ENCODE measurements around the gene PRPF4. TPM values are rescaled to one million over a fixed set of nuclear protein-coding genes. Genes with fewer than 3 reads are reported as not detected.
A peak's percentile ranks its signal among the peaks of the same experiment; 100 is the strongest.
"Not testable (repeated sequence)": the region's sequence is repeated elsewhere in the genome, so short reads cannot be mapped to it uniquely, and the experiment has no call there.

Gene PRPF4
- total RNA-seq: 10 to 100 TPM; 47.6 to 48.7 TPM

- peaks cover 35% of the 10 kb centered on the region for H3K4me1 Mint-ChIP-seq (ENCODE audit: low read depth)
- intact Hi-C loops (cut with micrococcal nuclease): loop anchor here (1.0 to 10.0 kb wide), 9 partner anchors 54 to 383 kb away; partner anchors contain the start of genes ALAD, C9orf43, FKBP15 and POLE3
- no peak within 1 kb of the TSS for H3K27ac Mint-ChIP-seq
- DNase-seq: peak; percentile 97
- ChIA-PET POLR2A (interaction anchor here (0.6 to 2.4 kb wide), 10 partner anchors 37 to 401 kb away, joined by 3 to 37 read pairs (median 4); partner anchors contain the start of genes BSPRY, C9orf43, FKBP15 and HDHD3), CTCF (interaction anchor here (0.8 to 4.9 kb wide), 30 partner anchors 11 to 406 kb away, joined by 3 to 46 read pairs (median 5); partner anchors contain the start of genes ALAD, C9orf43, FKBP15 and HDHD3)
- H3K36me3 Mint-ChIP-seq: peaks cover 42% of the 10 kb centered on the region
- H3K9me3 Mint-ChIP-seq: no peaks in the 10 kb centered on the region
- no peaks in the 10 kb centered on the region for H3K27me3 Mint-ChIP-seq
- H3K4me3 Mint-ChIP-seq: no peak within 1 kb of the TSS
These were observed at the start of gene PRPF4, which contains the start of gene CDC26 for GRCh38 chr9:113275157-113276131. PRPF4 (plus strand) TSS chr9:113275658; CDS start chr9:113275744, 86 bp downstream. CDC26 (minus strand) TSS chr9:113275572; CDS start chr9:113272507, 3,065 bp downstream.

- peaks cover 4% of the 10 kb centered on the region for H3K36me3 Mint-ChIP-seq
- H3K4me3 Mint-ChIP-seq: no peak overlapping the region
- H3K27ac Mint-ChIP-seq: no peak overlapping the region
- H3K27me3 Mint-ChIP-seq: no peaks in the 10 kb centered on the region
- ChIA-PET POLR2A (no interaction called here), CTCF (interaction anchor here (1.8 kb wide), 1 partner anchor 47 kb away, joined by 5 read pairs; no protein-coding TSS in a partner anchor)
- intact Hi-C loops (cut with micrococcal nuclease): no loop called here
- no peak for DNase-seq
- no peaks in the 10 kb centered on the region for H3K9me3 Mint-ChIP-seq
- peaks cover 15% of the 10 kb centered on the region for H3K4me1 Mint-ChIP-seq (ENCODE audit: low read depth)
These were observed 48.0 kb upstream of the PRPF4 start for GRCh38 chr9:113227436-113227835.

DNA sequence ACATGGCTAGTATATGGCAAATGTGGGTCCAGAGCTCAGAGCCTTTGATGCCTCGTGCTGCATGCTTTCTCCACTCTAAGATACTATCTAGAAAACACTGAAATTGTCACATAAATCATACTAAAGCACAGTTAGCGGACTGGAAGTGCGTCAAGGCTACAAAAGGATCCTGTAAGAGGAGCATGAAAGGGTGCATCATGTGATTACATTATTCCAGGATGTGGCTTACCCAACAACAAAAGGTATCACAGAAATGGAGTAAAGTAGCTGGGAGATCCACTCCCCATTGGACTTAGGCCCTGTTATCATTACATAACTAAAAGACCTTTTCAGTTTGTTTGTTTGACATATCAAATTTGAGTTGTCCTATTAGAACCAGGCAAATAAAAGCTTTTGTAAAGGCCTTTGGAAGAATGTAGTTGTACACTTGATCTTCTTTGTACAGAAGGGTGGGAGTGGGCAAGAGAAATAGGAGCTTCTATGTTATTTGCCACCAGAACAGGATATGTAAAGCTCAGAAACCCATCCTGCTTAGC is 47.3 kb upstream of the PRPF4 start:
- intact Hi-C loops (cut with micrococcal nuclease): no loop called here
- H3K9me3 Mint-ChIP-seq: no peaks in the 10 kb centered on the region
- H3K36me3 Mint-ChIP-seq: peaks cover 4% of the 10 kb centered on the region
- H3K27ac Mint-ChIP-seq: no peak overlapping the region
- H3K27me3 Mint-ChIP-seq: no peaks in the 10 kb centered on the region
- H3K4me1 Mint-ChIP-seq (ENCODE audit: low read depth): peaks cover 19% of the 10 kb centered on the region
- DNase-seq: no peak
- H3K4me3 Mint-ChIP-seq: no peak overlapping the region
- ChIA-PET CTCF (interaction anchor here (0.6 to 1.8 kb wide), 2 partner anchors 17 to 46 kb away, joined by 4 to 5 read pairs; no protein-coding TSS in a partner anchor), POLR2A (no interaction called here)

GRCh38 chr9:113231701-113232100 is 43.8 kb upstream of the PRPF4 start:
- Mint-ChIP-seq H3K27me3 (no peaks in the 10 kb centered on the region), H3K4me3 (no peak overlapping the region), H3K4me1 (ENCODE audit: low read depth) (peaks cover 21% of the 10 kb centered on the region), H3K27ac (no peak overlapping the region), H3K9me3 (no peaks in the 10 kb centered on the region), H3K36me3 (no peaks in the 10 kb centered on the region)
- no peak for DNase-seq
- POLR2A ChIA-PET: interaction anchor here (0.6 kb wide), 1 partner anchor 13 kb away, joined by 4 read pairs; no protein-coding TSS in a partner anchor
- CTCF ChIA-PET: no interaction called here
- intact Hi-C loops (cut with micrococcal nuclease): no loop called here

- H3K9me3 Mint-ChIP-seq; intact Hi-C loops (cut with micrococcal nuclease); H3K4me3 Mint-ChIP-seq; DNase-seq; H3K27ac Mint-ChIP-seq; CTCF ChIA-PET; H3K36me3 Mint-ChIP-seq; POLR2A ChIA-PET; H3K27me3 Mint-ChIP-seq: not testable (repeated sequence)
- H3K4me1 Mint-ChIP-seq (ENCODE audit: low read depth): peaks cover 11% of the 10 kb centered on the region
These were observed 39.7 kb upstream of the PRPF4 start for GRCh38 chr9:113235701-113236255.

DNA sequence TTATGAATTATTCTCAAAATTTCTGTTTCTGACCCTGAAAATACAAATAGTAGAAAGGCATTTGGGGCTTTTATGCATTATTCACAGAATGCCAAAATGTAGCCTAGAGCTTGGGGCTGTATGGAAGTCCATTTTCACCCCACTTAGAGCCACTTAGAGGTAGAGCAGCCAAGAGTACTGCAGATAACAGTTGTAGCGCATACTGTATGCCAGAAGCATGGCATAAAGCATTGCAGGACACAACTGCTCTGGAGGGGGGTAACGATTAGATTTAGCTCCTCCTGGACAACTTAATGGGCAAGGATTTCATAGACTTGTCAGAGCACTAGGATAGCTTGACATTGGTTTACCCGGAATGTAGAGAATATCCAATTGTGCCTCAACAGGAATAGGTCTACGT is 38.4 kb upstream of the PRPF4 start:
- no peak overlapping the region for H3K4me3 Mint-ChIP-seq
- no peaks in the 10 kb centered on the region for H3K27me3 Mint-ChIP-seq
- no peak overlapping the region for H3K27ac Mint-ChIP-seq
- peaks cover 11% of the 10 kb centered on the region for H3K4me1 Mint-ChIP-seq (ENCODE audit: low read depth)
- no peaks in the 10 kb centered on the region for H3K36me3 Mint-ChIP-seq
- ChIA-PET CTCF (no interaction called here), POLR2A (interaction anchor here (0.5 kb wide), 1 partner anchor 85 kb away, joined by 3 read pairs; no protein-coding TSS in a partner anchor)
- H3K9me3 Mint-ChIP-seq: no peaks in the 10 kb centered on the region
- intact Hi-C loops (cut with micrococcal nuclease): no loop called here
- DNase-seq: no peak

- Mint-ChIP-seq H3K4me3 (no peak overlapping the region), H3K27ac (no peak overlapping the region), H3K9me3 (no peaks in the 10 kb centered on the region), H3K4me1 (ENCODE audit: low read depth) (peaks cover under 1% of the 10 kb centered on the region), H3K27me3 (no peaks in the 10 kb centered on the region), H3K36me3 (no peaks in the 10 kb centered on the region)
- DNase-seq: no peak
- intact Hi-C loops (cut with micrococcal nuclease): no loop called here
- CTCF ChIA-PET: no interaction called here
- POLR2A ChIA-PET: no interaction called here
These were observed 37.1 kb upstream of the PRPF4 start for GRCh38 chr9:113238202-113238858.

GRCh38 chr9:113238859-113239232 is 36.6 kb upstream of the PRPF4 start:
- ChIA-PET CTCF (interaction anchor here (0.8 kb wide), 1 partner anchor 30 kb away, joined by 3 read pairs; no protein-coding TSS in a partner anchor), POLR2A (no interaction called here)
- Mint-ChIP-seq H3K36me3 (no peaks in the 10 kb centered on the region), H3K27ac (no peak overlapping the region), H3K4me3 (no peak overlapping the region), H3K9me3 (no peaks in the 10 kb centered on the region), H3K4me1 (ENCODE audit: low read depth) (no peaks in the 10 kb centered on the region), H3K27me3 (no peaks in the 10 kb centered on the region)
- intact Hi-C loops (cut with micrococcal nuclease): no loop called here
- no peak for DNase-seq

- DNase-seq: no peak
- no peak overlapping the region for H3K4me3 Mint-ChIP-seq
- no peaks in the 10 kb centered on the region for H3K9me3 Mint-ChIP-seq
- ChIA-PET CTCF (no interaction called here), POLR2A (no interaction called here)
- H3K27me3 Mint-ChIP-seq: no peaks in the 10 kb centered on the region
- no peaks in the 10 kb centered on the region for H3K4me1 Mint-ChIP-seq (ENCODE audit: low read depth)
- intact Hi-C loops (cut with micrococcal nuclease): no loop called here
- H3K36me3 Mint-ChIP-seq: no peaks in the 10 kb centered on the region
- H3K27ac Mint-ChIP-seq: no peak overlapping the region
These were observed 34.3 kb upstream of the PRPF4 start for GRCh38 chr9:113241161-113241560.

GRCh38 chr9:113244556-113244955 is 30.9 kb upstream of the PRPF4 start:
- Mint-ChIP-seq H3K4me1 (ENCODE audit: low read depth) (no peaks in the 10 kb centered on the region), H3K4me3 (no peak overlapping the region), H3K36me3 (peaks cover 1% of the 10 kb centered on the region), H3K27me3 (no peaks in the 10 kb centered on the region), H3K27ac (no peak overlapping the region), H3K9me3 (no peaks in the 10 kb centered on the region)
- intact Hi-C loops (cut with micrococcal nuclease): no loop called here
- DNase-seq: no peak
- ChIA-PET POLR2A (no interaction called here), CTCF (interaction anchor here (0.6 kb wide), 1 partner anchor 132 kb away, joined by 3 read pairs; no protein-coding TSS in a partner anchor)

GRCh38 chr9:113245894-113246293 is 29.6 kb upstream of the PRPF4 start:
- intact Hi-C loops (cut with micrococcal nuclease): no loop called here
- no peak for DNase-seq
- Mint-ChIP-seq H3K4me1 (ENCODE audit: low read depth) (no peaks in the 10 kb centered on the region), H3K9me3 (peaks cover 2% of the 10 kb centered on the region), H3K36me3 (peaks cover 1% of the 10 kb centered on the region), H3K4me3 (no peak overlapping the region), H3K27me3 (no peaks in the 10 kb centered on the region), H3K27ac (no peak overlapping the region)
- ChIA-PET CTCF (no interaction called here), POLR2A (no interaction called here)

DNA sequence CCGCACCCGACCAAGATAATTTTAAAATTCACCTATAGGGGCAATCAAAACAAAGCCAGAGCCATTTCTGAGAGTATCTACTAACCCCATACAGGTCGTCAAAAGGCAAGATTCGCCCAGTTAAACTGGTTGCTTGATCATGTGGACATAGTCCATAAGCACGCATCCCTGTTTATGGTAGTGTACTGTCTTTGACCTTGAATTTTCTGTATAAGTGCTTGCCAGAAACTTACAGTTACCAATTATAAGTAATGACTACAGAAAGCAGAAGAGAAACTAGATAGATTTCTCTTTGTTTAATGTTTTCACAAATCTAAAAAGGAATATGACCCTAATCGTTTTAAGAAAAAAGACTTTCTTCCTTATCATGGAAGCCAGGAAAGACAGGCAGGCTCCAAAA is 28.5 kb upstream of the PRPF4 start:
- CTCF ChIA-PET: no interaction called here
- no peak overlapping the region for H3K4me3 Mint-ChIP-seq
- H3K4me1 Mint-ChIP-seq (ENCODE audit: low read depth): no peaks in the 10 kb centered on the region
- H3K27ac Mint-ChIP-seq: no peak overlapping the region
- DNase-seq: no peak
- H3K9me3 Mint-ChIP-seq: peaks cover 2% of the 10 kb centered on the region
- H3K27me3 Mint-ChIP-seq: no peaks in the 10 kb centered on the region
- POLR2A ChIA-PET: no interaction called here
- peaks cover 1% of the 10 kb centered on the region for H3K36me3 Mint-ChIP-seq
- intact Hi-C loops (cut with micrococcal nuclease): no loop called here

Measured in activated CD4-positive, alpha-beta memory T cell treated with anti-CD3 and anti-CD28 coated beads for 36 hours (primary cell).